WTC11 (cell line): ENCODE results near the gene HFE. TPM values are rescaled to one million over a fixed set of nuclear protein-coding genes. Genes with fewer than 3 reads are reported as not detected.

Source experiments
- ATAC-seq: fragments of 200-7000 bp; cut with Tn5 transposase; 2 replicates; pipeline ENCODE4 v1.10.0; 2021; ENCODE audit warnings: mild to moderate bottlenecking, moderate library complexity
- CTCF ChIA-PET: fragments of 300-600 bp; sonication (Branson Sonifier 250); formaldehyde crosslinking; loops from one replicate; lab custom pipeline; 2021; ENCODE audit warnings: antibody characterized with exemption; lab: Charles Lee
- POLR2A ChIA-PET: fragments of 350-600 bp; sonication (Branson Sonifier 250); formaldehyde crosslinking; loops from one replicate; lab custom pipeline; 2021; ENCODE audit warnings: antibody characterized with exemption; lab: Charles Lee
- DNase-seq: peaks from one replicate; pipeline ENCODE4 v3.0.0; 2021; ENCODE audit warnings: low spot score
- H3K27ac Mint-ChIP-seq: 2 replicates; pipeline ENCODE4 v1.8.0; 2021; ENCODE audit warnings: mixed read lengths
- H3K27me3 Mint-ChIP-seq: 2 replicates; pipeline ENCODE4 v1.8.0; 2021; ENCODE audit warnings: low read depth, mild to moderate bottlenecking, moderate library complexity, mixed read lengths
- H3K36me3 Mint-ChIP-seq: 2 replicates; pipeline ENCODE4 v1.8.0; 2021; ENCODE audit warnings: mixed read lengths
- H3K4me1 Mint-ChIP-seq: 2 replicates; pipeline ENCODE4 v1.8.0; 2022; ENCODE audit warnings: mixed read lengths
- H3K4me3 Mint-ChIP-seq: 2 replicates; pipeline ENCODE4 v1.8.0; 2021; ENCODE audit warnings: mild to moderate bottlenecking, moderate library complexity, mixed read lengths
- H3K9me3 Mint-ChIP-seq: 2 replicates; pipeline ENCODE4 v1.8.0; 2021; ENCODE audit warnings: mixed read lengths
- CREB1 ChIP-seq: sonication (generic); formaldehyde crosslinking; IDR thresholded peaks from 2 replicates; pipeline ENCODE4 v1.8.0; 2023; ENCODE audit warnings: mild to moderate bottlenecking, missing genetic modification reagents
- EMX1 ChIP-seq: fragments of 250-450 bp; sonication (Bioruptor Pico); IDR thresholded peaks from 2 replicates; pipeline ENCODE4 v1.8.0; 2021; ENCODE audit warnings: mild to moderate bottlenecking
- ESRRA ChIP-seq: sonication (generic); formaldehyde crosslinking; IDR thresholded peaks from 2 replicates; pipeline ENCODE4 v1.8.1; 2022; ENCODE audit warnings: mild to moderate bottlenecking, missing genetic modification reagents, borderline replicate concordance
- FOXP1 ChIP-seq: sonication (generic); formaldehyde crosslinking; IDR thresholded peaks from 2 replicates; pipeline ENCODE4 v1.8.0; 2022; ENCODE audit warnings: missing genetic modification reagents, mild to moderate bottlenecking, moderate library complexity, borderline replicate concordance
- GRHL2 ChIP-seq: fragments of 250-450 bp; sonication (Bioruptor Pico); IDR thresholded peaks from 2 replicates; pipeline ENCODE4 v1.8.0; 2022; ENCODE audit warnings: mild to moderate bottlenecking, moderate library complexity; ENCODE audit not compliant: insufficient replicate concordance, severe bottlenecking
- IRF2 ChIP-seq: sonication (generic); formaldehyde crosslinking; IDR thresholded peaks from 2 replicates; pipeline ENCODE4 v1.8.0; 2022; ENCODE audit warnings: low read depth, missing genetic modification reagents, borderline replicate concordance
- MXD4 ChIP-seq: fragments of 250-450 bp; sonication (Bioruptor Pico); IDR thresholded peaks from 2 replicates; pipeline ENCODE4 v1.8.0; 2021; ENCODE audit warnings: mild to moderate bottlenecking, moderate library complexity, borderline replicate concordance
- NR2C2 ChIP-seq: sonication (generic); formaldehyde crosslinking; IDR thresholded peaks from 2 replicates; pipeline ENCODE4 v1.8.0; 2022; ENCODE audit warnings: mild to moderate bottlenecking, missing genetic modification reagents
- RELA ChIP-seq: sonication (generic); formaldehyde crosslinking; IDR thresholded peaks from 2 replicates; pipeline ENCODE4 v1.8.1; 2022; ENCODE audit warnings: missing genetic modification reagents, mild to moderate bottlenecking, borderline replicate concordance
- SMAD3 ChIP-seq: sonication (generic); formaldehyde crosslinking; IDR thresholded peaks from 2 replicates; pipeline ENCODE4 v1.8.0; 2022; ENCODE audit warnings: missing genetic modification reagents, mild to moderate bottlenecking, borderline replicate concordance
- ZNF219 ChIP-seq: sonication (generic); formaldehyde crosslinking; IDR thresholded peaks from 2 replicates; pipeline ENCODE4 v1.8.0; 2023; ENCODE audit warnings: missing genetic modification reagents, mild to moderate bottlenecking, borderline replicate concordance
- ZNF671 ChIP-seq: fragments of 250-450 bp; sonication (Bioruptor Pico); IDR thresholded peaks from 2 replicates; pipeline ENCODE4 v1.8.0; 2021; ENCODE audit warnings: mild to moderate bottlenecking
- total RNA-seq: library from RNA; stranded (reverse); gene quantifications from 3 replicates; pipeline ENCODE4 v1.2.3, GENCODE V29; 2021
- TF ChIP-seq, protein P1 (sequence below): sonication (generic); formaldehyde crosslinking; IDR thresholded peaks from 2 replicates; pipeline ENCODE4 v1.8.0; 2023; ENCODE audit warnings: missing genetic modification reagents, mild to moderate bottlenecking, borderline replicate concordance
- TF ChIP-seq, protein P2 (sequence below): sonication (generic); formaldehyde crosslinking; conservative IDR thresholded peaks from 2 replicates; pipeline ENCODE4 v1.8.1; 2022; ENCODE audit warnings: mild to moderate bottlenecking, missing genetic modification reagents
- TF ChIP-seq, protein P3 (sequence below): fragments of 250-450 bp; sonication (Bioruptor Pico); conservative IDR thresholded peaks from 2 replicates; pipeline ENCODE4 v1.9.0; 2021; ENCODE audit warnings: mild to moderate bottlenecking
- TF ChIP-seq, protein P4 (sequence below): sonication (generic); formaldehyde crosslinking; IDR thresholded peaks from 2 replicates; pipeline ENCODE4 v1.8.0; 2022; ENCODE audit warnings: mild to moderate bottlenecking, missing genetic modification reagents
- TF ChIP-seq, protein P5 (sequence below): sonication (generic); formaldehyde crosslinking; IDR thresholded peaks from 2 replicates; pipeline ENCODE4 v1.8.0; 2022; ENCODE audit warnings: mild to moderate bottlenecking, missing genetic modification reagents
- TF ChIP-seq, protein P6 (sequence below): sonication (generic); formaldehyde crosslinking; IDR thresholded peaks from 2 replicates; pipeline ENCODE4 v1.8.0; 2022; ENCODE audit warnings: mild to moderate bottlenecking, missing genetic modification reagents
- TF ChIP-seq, protein P7 (sequence below): fragments of 250-450 bp; sonication (Bioruptor Pico); IDR thresholded peaks from 2 replicates; pipeline ENCODE4 v1.9.0; 2021; ENCODE audit warnings: mild to moderate bottlenecking

HFE gene
- total RNA-seq, 1 experiment from 2014 or later = 1.9 TPM

DNA sequence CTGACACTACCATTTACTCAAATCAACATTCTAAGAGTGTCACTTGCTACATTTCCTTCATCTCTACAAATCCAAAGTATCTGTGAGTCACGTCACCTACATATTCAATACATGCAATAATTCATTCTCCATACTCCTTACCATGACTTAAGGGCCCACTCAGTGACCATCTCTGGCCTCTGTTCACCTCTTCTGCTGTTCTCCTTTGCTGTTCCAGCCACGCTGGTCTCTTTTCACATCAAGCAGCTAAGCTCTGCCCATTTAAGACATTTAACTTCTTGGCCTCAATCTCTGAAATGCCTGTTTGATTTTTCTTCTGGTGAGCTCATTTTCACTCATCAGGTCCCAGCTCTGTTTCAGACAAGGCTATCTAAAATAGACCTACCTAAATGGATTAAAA, 46.5 kb downstream of the HFE start (continued):
- TF ChIP-seq, protein P1, sequence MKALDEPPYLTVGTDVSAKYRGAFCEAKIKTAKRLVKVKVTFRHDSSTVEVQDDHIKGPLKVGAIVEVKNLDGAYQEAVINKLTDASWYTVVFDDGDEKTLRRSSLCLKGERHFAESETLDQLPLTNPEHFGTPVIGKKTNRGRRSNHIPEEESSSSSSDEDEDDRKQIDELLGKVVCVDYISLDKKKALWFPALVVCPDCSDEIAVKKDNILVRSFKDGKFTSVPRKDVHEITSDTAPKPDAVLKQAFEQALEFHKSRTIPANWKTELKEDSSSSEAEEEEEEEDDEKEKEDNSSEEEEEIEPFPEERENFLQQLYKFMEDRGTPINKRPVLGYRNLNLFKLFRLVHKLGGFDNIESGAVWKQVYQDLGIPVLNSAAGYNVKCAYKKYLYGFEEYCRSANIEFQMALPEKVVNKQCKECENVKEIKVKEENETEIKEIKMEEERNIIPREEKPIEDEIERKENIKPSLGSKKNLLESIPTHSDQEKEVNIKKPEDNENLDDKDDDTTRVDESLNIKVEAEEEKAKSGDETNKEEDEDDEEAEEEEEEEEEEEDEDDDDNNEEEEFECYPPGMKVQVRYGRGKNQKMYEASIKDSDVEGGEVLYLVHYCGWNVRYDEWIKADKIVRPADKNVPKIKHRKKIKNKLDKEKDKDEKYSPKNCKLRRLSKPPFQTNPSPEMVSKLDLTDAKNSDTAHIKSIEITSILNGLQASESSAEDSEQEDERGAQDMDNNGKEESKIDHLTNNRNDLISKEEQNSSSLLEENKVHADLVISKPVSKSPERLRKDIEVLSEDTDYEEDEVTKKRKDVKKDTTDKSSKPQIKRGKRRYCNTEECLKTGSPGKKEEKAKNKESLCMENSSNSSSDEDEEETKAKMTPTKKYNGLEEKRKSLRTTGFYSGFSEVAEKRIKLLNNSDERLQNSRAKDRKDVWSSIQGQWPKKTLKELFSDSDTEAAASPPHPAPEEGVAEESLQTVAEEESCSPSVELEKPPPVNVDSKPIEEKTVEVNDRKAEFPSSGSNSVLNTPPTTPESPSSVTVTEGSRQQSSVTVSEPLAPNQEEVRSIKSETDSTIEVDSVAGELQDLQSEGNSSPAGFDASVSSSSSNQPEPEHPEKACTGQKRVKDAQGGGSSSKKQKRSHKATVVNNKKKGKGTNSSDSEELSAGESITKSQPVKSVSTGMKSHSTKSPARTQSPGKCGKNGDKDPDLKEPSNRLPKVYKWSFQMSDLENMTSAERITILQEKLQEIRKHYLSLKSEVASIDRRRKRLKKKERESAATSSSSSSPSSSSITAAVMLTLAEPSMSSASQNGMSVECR (CRISPR knock-in tag) = no peak
- no peak for TF ChIP-seq ZNF671 (CRISPR knock-in tag)
- no peak for TF ChIP-seq MXD4 (CRISPR knock-in tag)
- no peak for TF ChIP-seq GRHL2 (CRISPR knock-in tag)
- no peak for TF ChIP-seq SMAD3 (CRISPR knock-in tag)

DNA sequence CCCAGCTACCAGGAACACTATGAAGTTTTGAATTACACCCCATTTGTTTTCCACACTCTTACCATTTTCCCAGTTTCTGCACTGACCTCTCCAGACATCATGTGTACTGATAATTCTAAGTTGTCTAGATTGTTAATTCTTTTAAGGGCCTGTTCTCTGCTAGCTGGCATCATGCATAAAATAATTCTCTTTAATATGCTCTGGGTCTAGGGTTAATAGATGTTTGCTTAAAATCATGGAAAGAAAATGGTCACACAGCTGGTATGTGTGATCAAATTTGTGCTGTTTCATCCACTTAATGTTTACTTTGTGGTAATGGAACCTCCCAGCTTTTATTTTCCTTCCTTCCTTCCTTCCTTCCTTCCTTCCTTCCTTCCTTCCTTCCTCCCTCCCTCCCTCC, 49.1 kb downstream of the HFE start:
- CTCF ChIA-PET = no interaction called here
- Mint-ChIP-seq H3K4me3 (no peak overlapping the region), H3K4me1 (peaks cover 22% of the 10 kb centered on the region), H3K9me3 (no peaks in the 10 kb centered on the region), H3K36me3 (peaks cover 8% of the 10 kb centered on the region), H3K27ac (no peak overlapping the region), H3K27me3 (no peaks in the 10 kb centered on the region)
- ATAC-seq (no peak), DNase-seq (no peak)
- no peak for TF ChIP-seq ZNF219
- TF ChIP-seq NR2C2 (CRISPR knock-in tag) = no peak
- TF ChIP-seq, protein P2, sequence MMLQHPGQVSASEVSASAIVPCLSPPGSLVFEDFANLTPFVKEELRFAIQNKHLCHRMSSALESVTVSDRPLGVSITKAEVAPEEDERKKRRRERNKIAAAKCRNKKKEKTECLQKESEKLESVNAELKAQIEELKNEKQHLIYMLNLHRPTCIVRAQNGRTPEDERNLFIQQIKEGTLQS (CRISPR knock-in tag) = no peak
- TF ChIP-seq EMX1 (CRISPR knock-in tag) = no peak
- POLR2A ChIA-PET = interaction anchor here (0.5 to 2.0 kb wide), 7 partner anchors 10 to 82 kb away, joined by 3 to 10 read pairs (median 6); a partner anchor contains a TSS

DNA sequence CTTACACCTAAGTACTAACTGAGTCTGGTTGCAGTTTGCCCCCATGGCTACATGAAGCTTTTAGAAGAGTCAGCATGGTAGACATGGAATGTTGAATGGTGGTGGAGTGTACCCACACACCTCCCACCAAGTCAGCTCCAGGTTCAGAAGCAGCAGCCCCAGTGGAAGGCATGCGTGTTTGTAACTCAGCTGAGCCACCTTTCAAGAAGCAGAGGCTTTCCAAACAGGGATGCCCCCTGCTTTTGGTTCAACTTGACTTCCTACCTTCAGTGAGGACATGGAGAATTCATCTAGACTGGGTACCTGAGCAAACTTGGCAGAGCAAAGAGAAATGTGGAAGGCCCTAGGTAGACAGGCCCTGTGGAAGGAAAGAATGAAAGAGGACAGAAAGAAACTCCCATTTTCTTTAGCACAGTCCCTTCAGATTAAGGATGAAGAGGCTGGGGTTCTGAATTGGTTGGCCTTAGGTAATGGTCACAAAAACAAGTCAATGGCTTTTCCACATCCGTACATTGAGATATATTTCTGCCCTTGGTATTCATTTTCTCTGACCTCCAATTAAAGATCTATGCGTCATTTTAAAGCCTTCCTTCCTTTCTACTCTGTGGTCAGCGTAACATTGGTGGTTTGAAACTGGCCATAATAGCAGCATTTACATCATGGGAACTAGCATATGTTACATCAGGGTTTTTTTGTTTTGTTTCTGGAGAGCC, 53.2 kb downstream of the HFE start:
- H3K27me3 Mint-ChIP-seq = no peaks in the 10 kb centered on the region
- peaks cover 19% of the 10 kb centered on the region for H3K4me1 Mint-ChIP-seq
- ATAC-seq (no peak), DNase-seq (no peak)
- no peaks in the 10 kb centered on the region for H3K9me3 Mint-ChIP-seq
- H3K36me3 Mint-ChIP-seq = peaks cover 8% of the 10 kb centered on the region
- POLR2A ChIA-PET = interaction anchor here (0.5 to 2.4 kb wide), 3 partner anchors 9 to 16 kb away, joined by 3 to 16 read pairs (median 4); a partner anchor contains a TSS
- CTCF ChIA-PET = no interaction called here
- H3K4me3 Mint-ChIP-seq = no peak overlapping the region
- no peak overlapping the region for H3K27ac Mint-ChIP-seq
- TF ChIP-seq, protein P3, sequence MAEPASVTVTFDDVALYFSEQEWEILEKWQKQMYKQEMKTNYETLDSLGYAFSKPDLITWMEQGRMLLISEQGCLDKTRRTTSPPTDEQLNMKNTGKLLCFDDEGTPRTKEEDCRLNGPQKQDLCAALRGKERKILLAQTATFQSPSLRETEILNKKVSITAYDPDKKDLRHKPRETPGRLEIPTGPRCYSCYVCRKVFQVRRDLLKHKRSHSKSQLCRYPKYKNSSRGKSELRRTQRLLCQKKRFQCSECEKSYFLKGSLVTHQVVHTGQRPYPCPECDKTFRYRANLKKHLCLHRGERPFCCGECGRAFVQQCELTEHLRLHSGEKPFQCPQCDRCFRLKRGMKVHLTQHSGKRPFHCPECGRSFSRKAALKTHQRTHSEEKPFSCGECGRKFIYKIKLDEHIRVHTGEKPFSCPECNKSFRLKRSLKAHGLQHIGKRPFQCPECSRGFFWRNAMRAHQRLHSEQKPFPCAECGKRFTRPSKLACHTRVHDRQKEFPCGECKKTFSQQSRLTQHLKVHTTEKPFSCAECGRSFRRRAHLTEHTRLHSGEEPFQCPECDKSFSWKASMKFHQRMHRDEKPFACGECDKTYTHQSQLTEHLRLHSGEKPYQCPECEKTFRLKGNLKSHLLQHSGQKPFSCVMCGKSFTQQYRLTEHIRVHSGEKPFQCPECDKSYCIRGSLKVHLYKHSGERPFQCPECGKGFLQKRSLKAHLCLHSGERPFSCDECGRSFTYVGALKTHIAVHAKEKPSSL = no peak
- TF ChIP-seq, protein P4, sequence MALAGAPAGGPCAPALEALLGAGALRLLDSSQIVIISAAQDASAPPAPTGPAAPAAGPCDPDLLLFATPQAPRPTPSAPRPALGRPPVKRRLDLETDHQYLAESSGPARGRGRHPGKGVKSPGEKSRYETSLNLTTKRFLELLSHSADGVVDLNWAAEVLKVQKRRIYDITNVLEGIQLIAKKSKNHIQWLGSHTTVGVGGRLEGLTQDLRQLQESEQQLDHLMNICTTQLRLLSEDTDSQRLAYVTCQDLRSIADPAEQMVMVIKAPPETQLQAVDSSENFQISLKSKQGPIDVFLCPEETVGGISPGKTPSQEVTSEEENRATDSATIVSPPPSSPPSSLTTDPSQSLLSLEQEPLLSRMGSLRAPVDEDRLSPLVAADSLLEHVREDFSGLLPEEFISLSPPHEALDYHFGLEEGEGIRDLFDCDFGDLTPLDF (CRISPR knock-in tag) = no peak
- no peak for TF ChIP-seq CREB1
- no peak for TF ChIP-seq ESRRA (CRISPR knock-in tag)
- TF ChIP-seq, protein P5, sequence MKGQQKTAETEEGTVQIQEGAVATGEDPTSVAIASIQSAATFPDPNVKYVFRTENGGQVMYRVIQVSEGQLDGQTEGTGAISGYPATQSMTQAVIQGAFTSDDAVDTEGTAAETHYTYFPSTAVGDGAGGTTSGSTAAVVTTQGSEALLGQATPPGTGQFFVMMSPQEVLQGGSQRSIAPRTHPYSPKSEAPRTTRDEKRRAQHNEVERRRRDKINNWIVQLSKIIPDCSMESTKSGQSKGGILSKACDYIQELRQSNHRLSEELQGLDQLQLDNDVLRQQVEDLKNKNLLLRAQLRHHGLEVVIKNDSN (CRISPR knock-in tag) = no peak
- TF ChIP-seq, protein P6, sequence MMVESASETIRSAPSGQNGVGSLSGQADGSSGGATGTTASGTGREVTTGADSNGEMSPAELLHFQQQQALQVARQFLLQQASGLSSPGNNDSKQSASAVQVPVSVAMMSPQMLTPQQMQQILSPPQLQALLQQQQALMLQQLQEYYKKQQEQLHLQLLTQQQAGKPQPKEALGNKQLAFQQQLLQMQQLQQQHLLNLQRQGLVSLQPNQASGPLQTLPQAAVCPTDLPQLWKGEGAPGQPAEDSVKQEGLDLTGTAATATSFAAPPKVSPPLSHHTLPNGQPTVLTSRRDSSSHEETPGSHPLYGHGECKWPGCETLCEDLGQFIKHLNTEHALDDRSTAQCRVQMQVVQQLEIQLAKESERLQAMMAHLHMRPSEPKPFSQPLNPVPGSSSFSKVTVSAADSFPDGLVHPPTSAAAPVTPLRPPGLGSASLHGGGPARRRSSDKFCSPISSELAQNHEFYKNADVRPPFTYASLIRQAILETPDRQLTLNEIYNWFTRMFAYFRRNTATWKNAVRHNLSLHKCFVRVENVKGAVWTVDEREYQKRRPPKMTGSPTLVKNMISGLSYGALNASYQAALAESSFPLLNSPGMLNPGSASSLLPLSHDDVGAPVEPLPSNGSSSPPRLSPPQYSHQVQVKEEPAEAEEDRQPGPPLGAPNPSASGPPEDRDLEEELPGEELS = no peak
- no peak for TF ChIP-seq IRF2 (CRISPR knock-in tag)
- TF ChIP-seq, protein P7, sequence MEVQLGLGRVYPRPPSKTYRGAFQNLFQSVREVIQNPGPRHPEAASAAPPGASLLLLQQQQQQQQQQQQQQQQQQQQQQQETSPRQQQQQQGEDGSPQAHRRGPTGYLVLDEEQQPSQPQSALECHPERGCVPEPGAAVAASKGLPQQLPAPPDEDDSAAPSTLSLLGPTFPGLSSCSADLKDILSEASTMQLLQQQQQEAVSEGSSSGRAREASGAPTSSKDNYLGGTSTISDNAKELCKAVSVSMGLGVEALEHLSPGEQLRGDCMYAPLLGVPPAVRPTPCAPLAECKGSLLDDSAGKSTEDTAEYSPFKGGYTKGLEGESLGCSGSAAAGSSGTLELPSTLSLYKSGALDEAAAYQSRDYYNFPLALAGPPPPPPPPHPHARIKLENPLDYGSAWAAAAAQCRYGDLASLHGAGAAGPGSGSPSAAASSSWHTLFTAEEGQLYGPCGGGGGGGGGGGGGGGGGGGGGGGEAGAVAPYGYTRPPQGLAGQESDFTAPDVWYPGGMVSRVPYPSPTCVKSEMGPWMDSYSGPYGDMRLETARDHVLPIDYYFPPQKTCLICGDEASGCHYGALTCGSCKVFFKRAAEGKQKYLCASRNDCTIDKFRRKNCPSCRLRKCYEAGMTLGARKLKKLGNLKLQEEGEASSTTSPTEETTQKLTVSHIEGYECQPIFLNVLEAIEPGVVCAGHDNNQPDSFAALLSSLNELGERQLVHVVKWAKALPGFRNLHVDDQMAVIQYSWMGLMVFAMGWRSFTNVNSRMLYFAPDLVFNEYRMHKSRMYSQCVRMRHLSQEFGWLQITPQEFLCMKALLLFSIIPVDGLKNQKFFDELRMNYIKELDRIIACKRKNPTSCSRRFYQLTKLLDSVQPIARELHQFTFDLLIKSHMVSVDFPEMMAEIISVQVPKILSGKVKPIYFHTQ = no peak
- no peak for TF ChIP-seq FOXP1 (CRISPR knock-in tag)
- no peak for TF ChIP-seq RELA (CRISPR knock-in tag)
